Panc1 (cell line): ENCODE results near the gene FRMD1. TPM values are rescaled to one million over a fixed set of nuclear protein-coding genes. Genes with fewer than 3 reads are reported as not detected.

Source experiments
- ATAC-seq: fragments of 200-7000 bp; cut with Tn5 transposase; 2 replicates; pipeline ENCODE4 v1.9.1; 2020; ENCODE audit warnings: mild to moderate bottlenecking, moderate library complexity
- BruUV-seq: library from RNA; stranded (reverse); fragments of 400-500 nt; replicated peaks from 2 replicates; lab custom pipeline; 2021; lab: Mats Ljungman, UMichigan
- CTCF ChIA-PET: fragments of 300-600 bp; sonication (Branson Sonifier 250); formaldehyde crosslinking; loops from one replicate; lab custom pipeline; 2022; ENCODE audit warnings: antibody characterized with exemption; lab: Charles Lee
- POLR2A ChIA-PET: fragments of 300-600 bp; sonication (Branson Sonifier 250); formaldehyde crosslinking; loops from one replicate; lab custom pipeline; 2022; ENCODE audit warnings: antibody characterized with exemption; lab: Charles Lee
- DNase-seq: peaks from one replicate; pipeline ENCODE4 v3.0.0-alpha.2; 2010; ENCODE audit warnings: low read depth, low spot score
- H3K27ac ChIP-seq: 2 replicates; pipeline ENCODE4 v1.5.1; 2011; ENCODE audit warnings: mild to moderate bottlenecking, low read length, inconsistent platforms
- H3K27me3 ChIP-seq: fragments of 200-500 bp; sonication (Bioruptor generic); 2 replicates; pipeline ENCODE4 v1.6.0; 2014; ENCODE audit warnings: low read length, inconsistent platforms; ENCODE audit not compliant: control insufficient read depth, insufficient read depth
- H3K36me3 ChIP-seq: fragments of 200-500 bp; sonication (Bioruptor generic); 2 replicates; pipeline ENCODE4 v1.5.1; 2014; ENCODE audit warnings: inconsistent platforms, mild to moderate bottlenecking, low read length, moderate library complexity; ENCODE audit not compliant: control insufficient read depth, insufficient read depth
- H3K4me1 ChIP-seq: 2 replicates; pipeline ENCODE4 v1.5.1; 2011; ENCODE audit warnings: inconsistent platforms, mild to moderate bottlenecking, low read length, moderate library complexity; ENCODE audit not compliant: control insufficient read depth, insufficient read depth
- H3K4me3 ChIP-seq, 2 experiments: 2 replicates each; pipeline ENCODE4 v1.5.1; 2011 to 2012; ENCODE audit warnings: low read depth in 2 of 2, low read length in 2 of 2, mild to moderate bottlenecking in 2 of 2, inconsistent platforms in 1 of 2, moderate library complexity in 1 of 2
- H3K9me3 ChIP-seq: fragments of 200-500 bp; sonication (Bioruptor generic); 2 replicates; pipeline ENCODE4 v1.5.1; 2014; ENCODE audit warnings: low read depth, mild to moderate bottlenecking, inconsistent platforms, low read length, moderate library complexity; ENCODE audit not compliant: control insufficient read depth, insufficient read depth
- CTCF ChIP-seq: fragments of 450-650 bp; IDR thresholded peaks from 2 replicates; pipeline ENCODE4 v1.5.1; 2017; ENCODE audit warnings: mild to moderate bottlenecking
- POLR2AphosphoS5 ChIP-seq: IDR thresholded peaks from 2 replicates; pipeline ENCODE4 v1.6.1; 2012; ENCODE audit warnings: mild to moderate bottlenecking, low read depth, low read length, moderate library complexity
- REST ChIP-seq, 2 experiments: IDR thresholded peaks; 2 replicates each; pipeline ENCODE4 v1.6.1; 2011 to 2012; ENCODE audit warnings: low read depth in 2 of 2, control low read depth in 1 of 2, low read length in 1 of 2, mild to moderate bottlenecking in 1 of 2, moderate library complexity in 1 of 2; ENCODE audit not compliant: insufficient read depth in 1 of 2
- SIN3A ChIP-seq: IDR thresholded peaks from 2 replicates; pipeline ENCODE4 v1.6.1; 2012; ENCODE audit warnings: low read depth, mild to moderate bottlenecking, low read length, moderate library complexity, borderline replicate concordance; ENCODE audit not compliant: insufficient read depth
- TCF7L2 ChIP-seq: IDR thresholded peaks from 2 replicates; pipeline ENCODE4 v1.6.1; 2011; ENCODE audit warnings: mild to moderate bottlenecking, low read depth, low read length, inconsistent platforms
- in situ Hi-C: cut with HindIII; loops from 2 replicates; pipeline ENCODE4 v1.10.0; 2016; ENCODE audit warnings: low sequenced_read_pairs, low pct_unique_long_range_greater_than_20kb
- intact Hi-C: fragments of 100-400 bp; cut with micrococcal nuclease; formaldehyde crosslinking; loops from one replicate; pipeline ENCODE4 v1.10.0; 2022; ENCODE audit not compliant: unreplicated experiment
- total RNA-seq: library from RNA; stranded (reverse); gene quantifications from one replicate; pipeline ENCODE4 v1.2.1, GENCODE V29; 2021; ENCODE audit not compliant: unreplicated experiment

FRMD1 gene
- total RNA-seq, 1 experiment from 2014 or later, result 0.15 TPM

- Histone ChIP-seq H3K9me3 (no peaks in the 10 kb centered on the region), H3K36me3 (no peaks in the 10 kb centered on the region), H3K27ac (no peak overlapping the region), H3K4me3 (no peak overlapping the region), H3K4me1 (no peaks in the 10 kb centered on the region), H3K27me3 (no peaks in the 10 kb centered on the region)
- no peak for TF ChIP-seq CTCF
- TF ChIP-seq REST (IDR thresholded peaks at IDR 0.05; ENCODE audit: insufficient read depth in 1 of 2, low read depth in 2 of 2, low read length in 1 of 2), result no peak
- no peak for TF ChIP-seq POLR2AphosphoS5
- TF ChIP-seq SIN3A, result no peak
- TF ChIP-seq TCF7L2, result no peak
- BruUV-seq, result no TSS peak
- intact Hi-C loops (no loop called here), in situ Hi-C loops (no loop called here)
- CTCF ChIA-PET, result interaction anchor here (0.5 kb wide), 1 partner anchor 83 kb away, joined by 3 read pairs; no protein-coding TSS in a partner anchor
- POLR2A ChIA-PET, result no interaction called here
- DNase-seq, result no peak
- ATAC-seq, result no peak
Observed at GRCh38 chr6:168104636-168105035, 25.6 kb upstream of the FRMD1 start.

GRCh38 chr6:168103050-168103830, 24.2 kb upstream of the FRMD1 start:
- no TSS peak for BruUV-seq
- TF ChIP-seq REST (IDR thresholded peaks at IDR 0.05; ENCODE audit: insufficient read depth in 1 of 2, low read depth in 2 of 2, low read length in 1 of 2), result no peak
- TF ChIP-seq CTCF, result no peak
- TF ChIP-seq SIN3A, result no peak
- no peak for TF ChIP-seq POLR2AphosphoS5
- TF ChIP-seq TCF7L2, result no peak
- DNase-seq (no peak), ATAC-seq (peak; percentile 38; the same call in 1 of the 2 replicates)
- H3K27me3 ChIP-seq, result no peaks in the 10 kb centered on the region
- no peaks in the 10 kb centered on the region for H3K4me1 ChIP-seq
- H3K27ac ChIP-seq, result no peak overlapping the region
- H3K4me3 ChIP-seq, result no peak overlapping the region
- intact Hi-C loops, result no loop called here
- ChIA-PET CTCF (no interaction called here), POLR2A (no interaction called here)
- H3K36me3 ChIP-seq, result no peaks in the 10 kb centered on the region
- H3K9me3 ChIP-seq, result no peaks in the 10 kb centered on the region
- in situ Hi-C loops, result no loop called here
